ENCODE results near the gene DHRS13.
A peak's percentile ranks its signal among the peaks of the same experiment; 100 is the strongest.
"Not testable (repeated sequence)": the region's sequence is repeated elsewhere in the genome, so short reads cannot be mapped to it uniquely, and the experiment has no call there.

Gene DHRS13

GRCh38 chr17:28903546-28903841 is 615 bp upstream of the DHRS13 start:
- DNase-seq (ENCODE audit: low read depth, low spot score): not testable (repeated sequence)

GRCh38 chr17:28901866-28902818 is 737 bp downstream of the DHRS13 start:
- peak; percentile 64 for DNase-seq (ENCODE audit: low read depth, low spot score)

- DNase-seq (ENCODE audit: low read depth, low spot score): no peak
Observed at GRCh38 chr17:28900986-28901726, 1.7 kb downstream of the DHRS13 start.

- peak; percentile 42 for DNase-seq (ENCODE audit: low read depth, low spot score)
Observed at GRCh38 chr17:28899212-28899815, 3.6 kb downstream of the DHRS13 start.

DNA sequence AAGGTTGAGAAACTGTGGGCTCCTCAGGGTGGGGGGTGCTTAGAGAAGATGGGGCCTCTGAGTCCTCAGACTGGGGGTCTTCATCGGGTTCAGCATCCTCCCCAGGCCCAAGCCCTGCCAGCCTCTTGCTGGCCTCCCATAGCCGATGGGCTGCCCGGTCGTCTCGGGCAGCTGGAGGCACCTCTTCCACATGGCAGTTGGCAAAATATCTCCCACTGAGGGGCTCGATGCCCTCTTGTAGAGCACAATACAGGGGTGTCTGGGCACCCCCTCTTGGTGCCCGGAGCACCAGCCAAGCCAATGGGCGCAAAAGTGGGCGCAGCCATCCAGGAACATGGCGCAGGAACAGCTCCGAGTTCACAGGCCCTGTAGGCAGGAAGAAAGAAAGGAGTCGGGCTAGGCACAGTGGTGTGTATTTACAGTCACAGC is 4.3 kb downstream of the DHRS13 start:
- no peak for DNase-seq (ENCODE audit: low read depth, low spot score)

DNA sequence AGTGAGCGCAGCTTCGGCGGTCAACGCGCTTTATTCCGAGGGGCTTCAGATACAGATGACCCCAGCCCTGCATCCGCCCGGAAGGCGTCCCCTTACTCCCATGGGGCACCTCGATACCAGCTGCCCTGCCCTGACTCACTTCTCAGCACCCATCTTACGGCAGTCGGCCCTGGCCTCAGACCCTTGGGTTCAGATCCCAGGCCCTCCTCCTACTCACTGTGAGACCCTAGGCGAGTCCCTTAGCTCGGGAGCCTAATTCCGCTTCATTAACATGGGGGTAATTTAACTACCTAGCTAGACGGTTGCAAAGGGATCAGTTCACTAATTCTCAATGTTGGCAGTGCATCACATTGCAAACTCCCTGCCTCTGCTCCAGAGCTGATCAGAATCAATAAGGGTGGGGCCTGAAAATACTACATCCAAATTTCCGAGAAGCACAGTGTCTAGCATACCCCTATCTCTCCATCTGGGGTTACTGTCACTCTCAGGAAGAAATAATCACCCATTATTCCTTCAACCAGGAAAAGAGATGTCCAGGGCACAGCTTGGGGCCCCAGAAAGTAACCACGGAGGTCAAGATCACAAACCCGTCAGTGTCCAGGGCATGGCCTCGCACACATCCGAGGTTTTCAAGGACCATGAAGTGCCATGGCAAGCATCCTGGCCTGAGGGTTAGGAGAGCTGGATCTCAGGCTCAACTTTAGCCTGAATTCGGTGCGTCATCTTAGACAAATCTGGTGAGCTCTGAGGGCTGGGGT is 4.9 kb downstream of the DHRS13 start:
- DNase-seq (ENCODE audit: low read depth, low spot score): no peak

DNA sequence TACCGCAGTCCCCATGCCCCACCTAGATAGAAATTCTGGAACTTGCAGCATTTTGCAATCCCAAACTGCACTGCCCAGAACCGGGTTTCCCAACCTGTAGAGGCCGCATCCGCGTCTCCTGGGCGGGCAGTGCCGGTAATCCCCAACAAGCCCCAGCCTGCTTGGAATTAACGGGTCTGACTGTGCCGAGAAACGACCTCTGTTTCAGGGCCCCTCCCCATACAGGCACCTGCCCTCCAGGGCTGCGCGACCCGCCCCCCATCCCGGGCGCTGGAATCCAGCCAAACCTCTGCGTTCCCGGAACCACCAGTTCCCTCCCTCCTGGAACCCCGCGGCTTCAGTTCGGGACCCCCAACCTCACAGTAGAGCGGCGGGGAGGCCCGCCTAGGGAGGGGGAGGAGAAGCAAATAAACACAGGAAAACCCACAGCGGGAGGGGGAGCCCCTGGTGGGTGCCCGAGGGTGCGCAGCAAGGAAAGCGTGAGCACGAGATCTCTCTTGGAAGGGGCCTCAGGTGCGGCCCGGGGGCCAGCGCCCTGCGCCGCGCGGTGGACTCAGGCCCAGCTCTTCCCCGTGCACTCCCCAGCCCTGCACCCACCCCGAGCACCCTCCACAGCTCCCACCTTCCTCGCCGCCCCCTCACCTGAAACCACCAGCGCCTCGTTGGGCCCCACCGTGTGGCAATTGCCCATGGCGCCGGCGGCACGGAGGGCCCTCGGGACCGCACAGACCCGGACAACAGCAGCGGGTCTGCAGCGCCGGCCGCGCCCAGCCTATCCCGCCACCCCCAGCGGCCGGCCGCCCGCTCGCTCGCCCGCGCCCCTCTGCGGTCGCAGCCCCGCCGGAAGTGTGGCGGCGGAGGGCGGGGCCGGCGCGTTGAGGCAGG is 5.8 kb downstream of the DHRS13 start, which contains the start of gene FLOT2:
Gene FLOT2 (minus strand): TSS at position 850 of the 885 bp plus-strand sequence. CDS start 159 bp downstream, at position 691.
- peak; percentile 71 for DNase-seq (ENCODE audit: low read depth, low spot score)

DNA sequence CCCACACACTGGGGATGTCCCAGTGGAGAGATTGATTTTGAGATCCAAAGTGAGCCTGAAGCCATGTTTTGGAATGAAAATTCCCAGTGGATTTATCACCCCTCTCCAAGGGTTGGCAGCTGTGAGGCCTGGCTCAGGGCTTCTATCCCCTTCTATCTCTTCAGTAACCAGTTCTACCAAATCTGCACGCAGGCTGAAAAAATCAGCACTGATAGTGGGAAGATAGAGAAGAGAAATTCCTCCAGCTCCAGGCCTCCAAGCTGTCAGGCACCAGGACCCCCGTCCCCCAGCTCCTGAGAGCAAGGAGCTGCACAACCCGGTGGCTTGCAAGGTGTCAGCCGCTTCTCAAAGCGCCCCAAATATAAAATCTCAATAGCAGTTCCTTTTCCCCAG is 6.4 kb downstream of the DHRS13 start:
- DNase-seq (ENCODE audit: low read depth, low spot score): no peak

GRCh38 chr17:28895794-28896447 is 7.0 kb downstream of the DHRS13 start:
- DNase-seq (ENCODE audit: low read depth, low spot score): no peak

DNA sequence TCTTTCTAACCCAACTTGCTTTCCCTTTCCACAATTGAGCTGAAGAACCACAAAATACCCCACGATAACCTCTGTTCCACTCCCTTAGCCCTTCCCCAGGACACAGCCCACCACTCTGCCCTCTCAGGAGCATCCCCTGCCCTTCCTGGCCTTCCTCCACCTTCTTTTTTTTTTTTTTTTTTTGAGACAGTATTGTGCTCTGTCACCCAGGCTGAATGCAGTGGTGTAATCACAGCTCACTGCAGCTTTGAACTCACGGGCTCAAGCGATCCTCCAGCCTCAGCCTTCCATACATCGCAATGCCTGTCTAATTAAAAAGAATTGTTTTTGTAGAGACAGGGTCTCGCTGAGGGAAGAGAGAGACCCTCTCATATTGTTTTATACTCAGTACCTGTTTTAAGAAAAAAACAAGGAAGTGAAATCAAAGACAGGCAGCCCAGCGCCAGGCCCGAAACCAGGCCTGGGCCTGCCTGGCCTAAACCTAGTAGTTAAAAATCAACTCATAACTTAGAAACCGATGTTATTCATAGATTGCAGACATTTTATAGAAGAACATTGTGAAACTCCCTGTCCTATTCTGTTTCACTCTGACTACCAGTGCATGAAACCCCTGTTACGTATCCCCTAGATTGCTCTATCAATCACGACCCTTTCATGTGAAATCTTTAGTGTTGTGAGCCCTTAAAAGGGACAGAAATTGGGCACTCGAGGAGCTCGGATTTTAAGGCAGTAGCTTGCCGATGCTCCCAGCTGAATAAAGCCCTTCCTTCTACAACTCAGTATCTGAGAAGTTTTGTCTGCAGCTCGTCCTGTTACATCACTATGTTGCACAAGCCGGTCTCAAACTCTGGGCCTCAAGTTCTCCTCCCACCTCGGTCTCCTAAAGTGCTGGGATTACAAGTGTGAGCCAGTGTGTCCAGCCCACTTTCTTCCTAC is 9.4 kb downstream of the DHRS13 start:
- DNase-seq (ENCODE audit: low read depth, low spot score): not testable (repeated sequence)

DNA sequence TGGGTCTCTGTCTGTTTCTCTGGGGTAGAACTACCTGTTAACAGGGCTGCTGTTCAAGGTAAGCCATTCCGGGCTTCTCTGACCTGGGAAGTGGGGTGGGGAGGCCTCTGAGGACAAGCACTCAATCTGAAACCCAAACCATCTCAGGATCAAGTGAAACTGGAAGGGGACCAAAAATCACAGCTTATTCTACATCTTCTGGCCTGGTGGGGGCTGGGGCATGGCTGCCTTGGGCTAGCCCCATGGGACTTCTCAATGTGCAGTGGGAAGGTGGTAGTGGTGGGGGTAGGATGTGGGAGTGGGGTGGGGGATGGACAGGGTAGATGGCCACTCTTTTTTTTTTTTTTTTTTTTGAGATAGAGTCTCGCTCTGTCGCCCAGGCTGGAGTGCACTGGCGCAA is 10.9 kb downstream of the DHRS13 start:
- DNase-seq (ENCODE audit: low read depth, low spot score): no peak

DNA sequence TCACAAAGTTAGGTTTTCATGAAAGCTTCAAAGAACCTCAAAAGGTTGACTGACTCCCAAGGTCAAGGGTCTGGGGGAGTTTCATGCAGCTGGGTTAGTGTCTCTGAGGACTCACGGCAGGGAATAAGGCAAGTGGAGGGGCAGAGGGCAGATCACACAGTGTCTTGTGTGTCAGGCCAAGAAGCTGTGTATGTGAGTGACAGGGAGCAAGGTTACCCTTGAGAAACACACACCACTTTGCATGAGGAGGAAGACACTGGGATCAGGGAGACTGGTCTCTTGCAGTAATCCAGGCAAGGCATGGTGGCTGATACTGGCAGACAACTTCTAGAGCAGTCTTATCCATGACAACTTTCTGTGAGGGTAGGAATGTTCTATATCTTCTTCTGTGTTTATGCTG is 11.7 kb downstream of the DHRS13 start:
- DNase-seq (ENCODE audit: low read depth, low spot score): no peak

- DNase-seq (ENCODE audit: low read depth, low spot score): no peak
Observed at GRCh38 chr17:28889996-28890395, 12.9 kb downstream of the DHRS13 start.

GRCh38 chr17:28888832-28889231 is 14.0 kb downstream of the DHRS13 start:
- no peak for DNase-seq (ENCODE audit: low read depth, low spot score)

DNA sequence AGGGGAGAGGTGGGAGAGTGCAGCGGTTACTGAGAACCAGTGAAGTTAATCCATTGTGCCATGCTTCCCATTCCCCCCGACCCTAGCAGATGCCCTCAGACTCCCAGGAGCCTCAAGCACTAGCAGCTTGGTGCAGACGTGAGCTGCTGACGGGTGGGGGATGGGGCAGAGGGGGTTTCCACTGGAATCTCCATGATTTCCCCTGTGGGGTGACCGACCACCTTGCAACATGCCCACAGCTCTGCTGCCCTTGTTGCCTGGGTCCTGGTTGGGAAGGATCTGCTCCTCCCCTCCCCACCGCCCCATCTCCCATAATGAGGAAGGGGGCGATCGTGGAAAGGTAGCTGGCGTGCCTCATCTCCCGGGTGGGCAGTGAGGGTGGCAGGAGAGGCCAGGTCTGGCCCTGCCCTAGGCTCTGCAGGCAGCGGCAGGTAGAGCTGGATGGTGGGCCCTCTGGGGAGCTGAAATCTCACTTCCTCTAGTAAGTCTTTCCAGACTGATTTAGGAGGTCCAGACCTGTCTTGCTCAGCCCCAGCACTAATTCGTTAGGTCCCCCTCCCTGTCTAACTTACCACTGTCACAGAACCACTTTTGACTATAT is 14.9 kb downstream of the DHRS13 start:
- no peak for DNase-seq (ENCODE audit: low read depth, low spot score)

DNA sequence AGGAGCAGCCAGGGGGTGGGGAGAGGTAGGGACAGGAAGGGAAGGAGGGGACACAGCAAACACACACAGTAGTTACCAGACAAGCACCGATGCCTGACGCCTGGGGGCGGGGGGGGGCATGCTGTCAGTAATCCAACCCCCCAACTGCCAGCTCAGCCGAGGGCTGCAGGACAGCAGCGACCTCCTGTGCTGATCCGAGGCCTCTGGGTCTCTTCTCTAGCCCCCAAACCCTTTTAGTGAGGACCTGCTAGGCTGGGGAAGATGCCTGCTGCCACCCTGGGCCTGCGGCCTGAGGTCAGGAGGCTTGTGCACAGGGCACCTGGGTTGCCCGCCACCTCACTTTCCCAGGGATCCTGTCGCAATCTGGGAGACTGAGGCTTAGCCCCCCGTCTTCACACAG is 16.9 kb downstream of the DHRS13 start:
- DNase-seq (ENCODE audit: low read depth, low spot score): no peak

DNA sequence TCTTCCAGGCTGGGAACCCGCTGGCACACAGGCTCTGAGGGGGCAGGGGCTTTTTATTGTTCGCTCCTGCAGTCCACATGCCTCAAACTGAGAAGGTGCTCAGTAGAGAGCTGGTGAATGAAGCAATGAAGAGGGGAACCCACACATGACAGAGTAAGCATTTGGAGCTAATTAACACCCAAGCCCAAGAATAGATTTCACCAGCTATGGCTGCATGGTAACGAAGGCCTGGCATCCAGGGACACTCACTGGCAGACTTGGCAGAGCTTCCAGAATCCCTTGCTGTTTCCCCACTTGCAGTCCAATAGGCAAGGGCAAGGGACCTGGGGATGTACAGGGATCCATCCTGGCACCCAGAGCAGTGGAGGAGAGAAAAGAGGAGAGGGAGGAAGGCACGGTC is 17.5 kb downstream of the DHRS13 start:
- no peak for DNase-seq (ENCODE audit: low read depth, low spot score)

DNA sequence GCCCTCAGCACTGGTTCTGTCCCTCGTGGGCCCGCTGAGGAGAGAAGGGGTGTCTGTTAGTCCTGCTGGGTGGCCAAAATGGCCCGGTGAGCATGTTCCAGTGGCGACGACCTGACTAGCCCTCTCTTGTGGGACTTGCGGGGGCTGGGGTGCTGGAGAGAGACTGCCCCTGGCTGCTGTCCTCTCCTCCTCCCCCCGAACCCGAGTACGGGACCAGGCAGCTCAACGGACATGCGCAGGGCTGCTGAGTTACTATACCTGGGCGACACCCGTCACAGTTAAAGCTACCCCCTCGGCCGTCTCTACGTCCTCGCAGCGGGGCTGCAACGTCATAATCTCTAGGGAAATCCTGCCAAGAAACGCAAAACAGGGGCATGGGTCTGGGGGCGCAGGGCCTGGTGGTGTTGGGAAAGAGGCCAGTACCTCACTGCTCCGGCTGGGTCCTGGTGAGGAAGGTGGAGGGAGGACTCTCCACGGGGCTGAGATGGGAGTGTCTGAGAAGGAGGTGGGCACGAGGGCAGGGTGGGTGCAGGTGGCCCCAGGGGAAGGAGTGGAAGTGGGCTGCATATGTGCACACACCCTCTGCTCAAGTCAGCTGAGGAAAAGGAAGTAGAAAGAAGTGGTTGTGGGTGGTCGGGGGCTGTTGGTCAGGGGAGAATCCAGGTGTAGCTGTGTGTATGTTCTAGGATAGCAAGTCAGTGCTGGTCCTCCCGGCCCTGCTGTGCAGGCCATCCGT is 18.7 kb downstream of the DHRS13 start:
- DNase-seq (ENCODE audit: low read depth, low spot score): no peak
